WTC11 (cell line): Measurements from ENCODE around the gene TM9SF4.

Experiments
- ARID4B ChIP-seq: sonication (generic); formaldehyde crosslinking; IDR thresholded peaks from 2 replicates; pipeline ENCODE4 v1.8.0; 2023; ENCODE audit warnings: missing genetic modification reagents, mild to moderate bottlenecking, borderline replicate concordance
- ATF2 ChIP-seq: sonication (generic); formaldehyde crosslinking; IDR thresholded peaks from 2 replicates; pipeline ENCODE4 v1.8.1; 2022; ENCODE audit warnings: low read depth, missing genetic modification reagents, borderline replicate concordance
- CTCF ChIP-seq: fragments of 200-600 bp; IDR thresholded peaks from 2 replicates; pipeline ENCODE4 v1.8.0; 2022; ENCODE audit warnings: antibody characterized with exemption
- JUN ChIP-seq: sonication (generic); formaldehyde crosslinking; IDR thresholded peaks from 2 replicates; pipeline ENCODE4 v1.8.0; 2023; ENCODE audit warnings: mild to moderate bottlenecking, missing genetic modification reagents
- MAX ChIP-seq: sonication (generic); formaldehyde crosslinking; IDR thresholded peaks from 2 replicates; pipeline ENCODE4 v1.8.0; 2022; ENCODE audit warnings: mild to moderate bottlenecking, missing genetic modification reagents
- SMAD3 ChIP-seq: sonication (generic); formaldehyde crosslinking; IDR thresholded peaks from 2 replicates; pipeline ENCODE4 v1.8.0; 2022; ENCODE audit warnings: missing genetic modification reagents, mild to moderate bottlenecking, borderline replicate concordance

- TF ChIP-seq CTCF: no peak
- no peak for TF ChIP-seq SMAD3 (CRISPR knock-in tag)
- no peak for TF ChIP-seq MAX (CRISPR knock-in tag)
- TF ChIP-seq ATF2 (CRISPR knock-in tag): no peak
- no peak for TF ChIP-seq JUN (CRISPR knock-in tag)
- TF ChIP-seq ARID4B: no peak
Observed at GRCh38 chr20:32080783-32081182, 28.7 kb upstream of the TM9SF4 start.
